Ectodermal cell (in vitro differentiated cells): ENCODE results near the gene NEURL1.

Source experiments
- H3K27ac ChIP-seq: 2 replicates; pipeline ENCODE4 v1.7.0; 2013; ENCODE audit warnings: mild to moderate bottlenecking, low read depth, low read length; ENCODE audit not compliant: insufficient read depth, poor library complexity, severe bottlenecking
- H3K27me3 ChIP-seq: 2 replicates; pipeline ENCODE4 v1.7.0; 2013; ENCODE audit warnings: mild to moderate bottlenecking, low read length; ENCODE audit not compliant: insufficient read depth, control insufficient read depth, poor library complexity, severe bottlenecking
- H3K36me3 ChIP-seq: one replicate; pipeline ENCODE4 v1.7.0; 2013; ENCODE audit warnings: low read length; ENCODE audit not compliant: control insufficient read depth, insufficient read depth
- H3K4me1 ChIP-seq: one replicate; pipeline ENCODE4 v1.7.0; 2013; ENCODE audit warnings: low read length; ENCODE audit not compliant: control insufficient read depth, insufficient read depth
- H3K4me3 ChIP-seq: 2 replicates; pipeline ENCODE4 v1.7.0; 2013; ENCODE audit warnings: low read depth, low read length, control low read depth; ENCODE audit not compliant: insufficient read depth
- H3K9me3 ChIP-seq: 2 replicates; pipeline ENCODE4 v1.7.0; 2013; ENCODE audit warnings: mild to moderate bottlenecking, low read length, moderate library complexity; ENCODE audit not compliant: control insufficient read depth
- WGBS, 2 experiments: methylation state at CpG; one replicate each; pipeline ENCODE4 v1.1.7; 2013; ENCODE audit warnings: missing lambda C conversion rate in 2 of 2; 5-methylcytosine and 5-hydroxymethylcytosine counted together

Gene NEURL1

GRCh38 chr10:103614306-103615158 is 121.0 kb downstream of the NEURL1 start:
- Histone ChIP-seq H3K4me1 (no peaks in the 10 kb centered on the region), H3K9me3 (no peaks in the 10 kb centered on the region), H3K27ac (no peak overlapping the region), H3K4me3 (no peak overlapping the region), H3K27me3 (no peaks in the 10 kb centered on the region), H3K36me3 (peaks cover 1% of the 10 kb centered on the region)
- 89 to 91% methylated on average over 14 of the region's 14 CpGs for WGBS, 2 experiments

- H3K27me3 ChIP-seq: no peaks in the 10 kb centered on the region
- no peaks in the 10 kb centered on the region for H3K4me1 ChIP-seq
- H3K9me3 ChIP-seq: no peaks in the 10 kb centered on the region
- no peaks in the 10 kb centered on the region for H3K36me3 ChIP-seq
- 91 to 92% methylated on average over 20 of the region's 20 CpGs for WGBS, 2 experiments
- H3K4me3 ChIP-seq: no peak overlapping the region
- no peak overlapping the region for H3K27ac ChIP-seq
Measured at GRCh38 chr10:103616705-103617601, 123.4 kb downstream of the NEURL1 start.

GRCh38 chr10:103617602-103618385 is 124.3 kb downstream of the NEURL1 start:
- Histone ChIP-seq H3K27ac (no peak overlapping the region), H3K4me1 (no peaks in the 10 kb centered on the region), H3K4me3 (no peak overlapping the region), H3K27me3 (no peaks in the 10 kb centered on the region), H3K36me3 (no peaks in the 10 kb centered on the region), H3K9me3 (no peaks in the 10 kb centered on the region)
- 93 to 95% methylated on average over 13 of the region's 13 CpGs for WGBS, 2 experiments

- no peak overlapping the region for H3K4me3 ChIP-seq
- no peaks in the 10 kb centered on the region for H3K9me3 ChIP-seq
- H3K27me3 ChIP-seq: no peaks in the 10 kb centered on the region
- WGBS, 2 experiments: 92 to 95% methylated on average over 19 of the region's 19 CpGs
- H3K4me1 ChIP-seq: no peaks in the 10 kb centered on the region
- no peaks in the 10 kb centered on the region for H3K36me3 ChIP-seq
- H3K27ac ChIP-seq: no peak overlapping the region
Measured at GRCh38 chr10:103618575-103619423, 125.3 kb downstream of the NEURL1 start.

- Histone ChIP-seq H3K27ac (no peak overlapping the region), H3K4me1 (no peaks in the 10 kb centered on the region), H3K27me3 (no peaks in the 10 kb centered on the region), H3K9me3 (no peaks in the 10 kb centered on the region), H3K36me3 (no peaks in the 10 kb centered on the region), H3K4me3 (no peak overlapping the region)
- WGBS, 2 experiments: 92 to 94% methylated on average over 22 of the region's 22 CpGs
Measured at GRCh38 chr10:103619424-103620351, 126.2 kb downstream of the NEURL1 start.

GRCh38 chr10:103620352-103620740 is 126.8 kb downstream of the NEURL1 start:
- Histone ChIP-seq H3K27me3 (no peaks in the 10 kb centered on the region), H3K36me3 (no peaks in the 10 kb centered on the region), H3K4me3 (no peak overlapping the region), H3K27ac (no peak overlapping the region), H3K4me1 (no peaks in the 10 kb centered on the region), H3K9me3 (no peaks in the 10 kb centered on the region)
- 89 to 93% methylated on average over 7 of the region's 7 CpGs for WGBS, 2 experiments

- no peak overlapping the region for H3K27ac ChIP-seq
Measured at GRCh38 chr10:103620891-103621782, 127.6 kb downstream of the NEURL1 start.

GRCh38 chr10:103621783-103622125 is 128.2 kb downstream of the NEURL1 start:
- H3K27ac ChIP-seq: no peak overlapping the region
- no peaks in the 10 kb centered on the region for H3K36me3 ChIP-seq
- no peaks in the 10 kb centered on the region for H3K4me1 ChIP-seq

More at GRCh38 chr10:103620891-103621782, 127.6 kb downstream of the NEURL1 start:
- Histone ChIP-seq H3K9me3 (no peaks in the 10 kb centered on the region), H3K4me1 (no peaks in the 10 kb centered on the region), H3K36me3 (no peaks in the 10 kb centered on the region), H3K4me3 (no peak overlapping the region), H3K27me3 (no peaks in the 10 kb centered on the region)
- WGBS, 2 experiments: 95 to 96% methylated on average over 15 of the region's 15 CpGs

More at GRCh38 chr10:103621783-103622125, 128.2 kb downstream of the NEURL1 start:
- Histone ChIP-seq H3K4me3 (no peak overlapping the region), H3K27me3 (no peaks in the 10 kb centered on the region), H3K9me3 (no peaks in the 10 kb centered on the region)
- 93 to 95% methylated on average over 4 of the region's 4 CpGs for WGBS, 2 experiments
